KMS-11 (cell line): Measurements from ENCODE around the gene VGLL1.

Experiments used
- H2AFZ ChIP-seq: fragments of 200-600 bp; sonication (generic); 2 replicates; pipeline ENCODE4 v1.6.1; 2016; ENCODE audit warnings: antibody characterized with exemption, mixed run types, low read depth
- H3K27ac ChIP-seq: fragments of 200-600 bp; sonication (generic); 2 replicates; pipeline ENCODE4 v1.6.1; 2016; ENCODE audit warnings: mild to moderate bottlenecking, mixed run types
- H3K27me3 ChIP-seq: fragments of 200-600 bp; sonication (generic); 2 replicates; pipeline ENCODE4 v1.6.1; 2017; ENCODE audit warnings: mild to moderate bottlenecking, low read depth, mixed run types, moderate library complexity; ENCODE audit not compliant: insufficient read depth
- H3K36me3 ChIP-seq: fragments of 200-600 bp; sonication (generic); 2 replicates; pipeline ENCODE4 v1.6.1; 2017; ENCODE audit warnings: mild to moderate bottlenecking, mixed run types; ENCODE audit not compliant: insufficient read depth
- H3K4me1 ChIP-seq: fragments of 200-600 bp; sonication (generic); 2 replicates; pipeline ENCODE4 v1.6.1; 2016; ENCODE audit warnings: mild to moderate bottlenecking, low read depth, mixed run types; ENCODE audit not compliant: poor library complexity, severe bottlenecking
- H3K4me2 ChIP-seq: fragments of 200-600 bp; sonication (generic); 2 replicates; pipeline ENCODE4 v1.7.0; 2016; ENCODE audit warnings: mild to moderate bottlenecking, mixed run types
- H3K4me3 ChIP-seq: fragments of 200-600 bp; sonication (generic); IDR thresholded peaks from 2 replicates; pipeline ENCODE4 v1.6.1; 2017; ENCODE audit warnings: low read depth, low read length, mixed read lengths; ENCODE audit not compliant: insufficient read depth
- H3K79me2 ChIP-seq: fragments of 200-600 bp; sonication (generic); 2 replicates; pipeline ENCODE4 v1.6.1; 2016; ENCODE audit warnings: low read depth, mixed run types; ENCODE audit not compliant: insufficient read depth
- H3K9ac ChIP-seq: fragments of 200-600 bp; sonication (generic); 2 replicates; pipeline ENCODE4 v1.6.1; 2016; ENCODE audit warnings: mild to moderate bottlenecking, mixed run types
- H4K20me1 ChIP-seq: fragments of 200-600 bp; sonication (generic); 2 replicates; pipeline ENCODE4 v1.6.1; 2016; ENCODE audit warnings: mild to moderate bottlenecking, mixed run types; ENCODE audit not compliant: insufficient read depth
- TF ChIP-seq, protein P1 (sequence below): fragments of 200-600 bp; sonication (generic); conservative IDR thresholded peaks from 2 replicates; pipeline ENCODE4 v1.6.1; 2017; ENCODE audit warnings: low read depth, mild to moderate bottlenecking, antibody characterized with exemption, low read length, moderate library complexity, mixed read lengths

The VGLL1 gene

DNA sequence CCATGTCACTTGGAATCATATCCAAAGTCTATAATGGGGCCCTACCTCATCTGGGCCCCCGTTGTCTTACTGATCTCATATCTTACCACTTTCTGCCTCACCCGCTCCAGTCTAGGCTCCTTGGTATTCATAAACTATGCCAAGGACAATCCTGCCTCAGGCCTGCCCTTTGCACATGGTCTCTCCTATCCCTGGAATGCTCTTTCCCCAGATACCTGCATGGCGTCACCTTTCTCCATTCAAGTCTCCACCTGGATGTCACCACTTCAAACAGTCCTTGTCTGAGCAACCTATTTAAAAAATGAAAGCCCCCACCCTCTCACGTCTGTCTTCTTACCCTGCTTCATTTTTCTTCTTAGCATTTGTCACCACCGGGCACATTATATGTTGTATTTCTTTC, 8.2 kb downstream of the VGLL1 start:
- Histone ChIP-seq H3K9ac (no peak overlapping the region), H2AFZ (no peak overlapping the region), H3K36me3 (no peaks in the 10 kb centered on the region)

DNA sequence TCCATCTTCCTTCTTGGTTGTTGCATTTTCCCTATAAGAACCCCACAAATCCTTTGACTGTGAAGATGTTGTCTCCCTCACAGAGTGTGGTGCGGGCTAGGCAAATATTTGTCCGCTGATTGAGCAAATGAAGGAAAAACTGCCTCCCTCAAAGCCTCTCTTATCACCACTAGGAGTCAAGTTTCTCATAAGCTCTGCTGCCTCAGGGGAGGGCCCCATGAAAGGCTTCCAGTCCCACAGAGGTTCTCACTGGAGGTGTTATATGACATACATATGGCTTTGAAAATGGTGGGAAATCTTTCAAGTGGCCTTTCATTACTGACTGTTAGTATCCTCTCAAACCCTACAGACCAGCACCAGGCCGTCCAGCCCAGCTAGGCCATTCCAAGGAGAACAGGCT, 9.3 kb downstream of the VGLL1 start:
- H3K9ac ChIP-seq, result no peak overlapping the region
- no peaks in the 10 kb centered on the region for H3K79me2 ChIP-seq
- no peaks in the 10 kb centered on the region for H3K27me3 ChIP-seq
- no peak overlapping the region for H2AFZ ChIP-seq
- no peaks in the 10 kb centered on the region for H3K4me1 ChIP-seq
- H3K36me3 ChIP-seq, result no peaks in the 10 kb centered on the region
- H3K4me3 ChIP-seq, result no peak overlapping the region
- H3K27ac ChIP-seq, result no peak overlapping the region
- no peaks in the 10 kb centered on the region for H4K20me1 ChIP-seq
- TF ChIP-seq, protein P1, sequence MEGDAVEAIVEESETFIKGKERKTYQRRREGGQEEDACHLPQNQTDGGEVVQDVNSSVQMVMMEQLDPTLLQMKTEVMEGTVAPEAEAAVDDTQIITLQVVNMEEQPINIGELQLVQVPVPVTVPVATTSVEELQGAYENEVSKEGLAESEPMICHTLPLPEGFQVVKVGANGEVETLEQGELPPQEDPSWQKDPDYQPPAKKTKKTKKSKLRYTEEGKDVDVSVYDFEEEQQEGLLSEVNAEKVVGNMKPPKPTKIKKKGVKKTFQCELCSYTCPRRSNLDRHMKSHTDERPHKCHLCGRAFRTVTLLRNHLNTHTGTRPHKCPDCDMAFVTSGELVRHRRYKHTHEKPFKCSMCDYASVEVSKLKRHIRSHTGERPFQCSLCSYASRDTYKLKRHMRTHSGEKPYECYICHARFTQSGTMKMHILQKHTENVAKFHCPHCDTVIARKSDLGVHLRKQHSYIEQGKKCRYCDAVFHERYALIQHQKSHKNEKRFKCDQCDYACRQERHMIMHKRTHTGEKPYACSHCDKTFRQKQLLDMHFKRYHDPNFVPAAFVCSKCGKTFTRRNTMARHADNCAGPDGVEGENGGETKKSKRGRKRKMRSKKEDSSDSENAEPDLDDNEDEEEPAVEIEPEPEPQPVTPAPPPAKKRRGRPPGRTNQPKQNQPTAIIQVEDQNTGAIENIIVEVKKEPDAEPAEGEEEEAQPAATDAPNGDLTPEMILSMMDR, result no peak
- no peak overlapping the region for H3K4me2 ChIP-seq

More for the DNA sequence above, 8.2 kb downstream of the VGLL1 start:
- Histone ChIP-seq H3K4me1 (no peaks in the 10 kb centered on the region), H3K4me2 (no peak overlapping the region), H3K27ac (no peak overlapping the region), H3K4me3 (no peak overlapping the region), H3K79me2 (no peaks in the 10 kb centered on the region), H3K27me3 (no peaks in the 10 kb centered on the region), H4K20me1 (no peaks in the 10 kb centered on the region)
- TF ChIP-seq, protein P1, result no peak

DNA sequence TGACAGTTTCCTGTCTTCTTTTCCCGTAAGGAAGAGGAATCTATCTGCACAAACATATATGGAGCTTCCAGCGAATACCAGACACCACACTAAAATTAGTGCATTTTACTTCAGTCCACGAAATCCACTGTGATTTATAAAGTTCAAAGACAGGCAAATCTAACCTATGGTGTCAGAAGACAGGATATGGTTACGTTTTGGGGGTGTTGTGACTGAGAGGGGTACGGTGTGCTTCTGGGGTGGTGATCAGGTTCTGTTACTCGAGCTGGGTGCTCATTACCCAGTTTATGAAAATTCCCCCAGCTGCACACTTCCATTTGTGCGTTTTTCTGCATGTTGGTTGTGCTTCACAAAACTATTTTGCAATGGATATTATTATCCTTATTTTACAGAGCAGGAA, 10.3 kb downstream of the VGLL1 start:
- Histone ChIP-seq H3K4me2 (no peak overlapping the region), H3K4me1 (no peaks in the 10 kb centered on the region), H3K4me3 (no peak overlapping the region), H3K27me3 (no peaks in the 10 kb centered on the region), H3K9ac (no peak overlapping the region), H3K79me2 (no peaks in the 10 kb centered on the region), H4K20me1 (no peaks in the 10 kb centered on the region), H3K36me3 (no peaks in the 10 kb centered on the region), H3K27ac (no peak overlapping the region), H2AFZ (no peak overlapping the region)
- TF ChIP-seq, protein P1, result no peak

GRCh38 chrX:136546371-136546781, 14.4 kb downstream of the VGLL1 start:
- H2AFZ ChIP-seq, result no peak overlapping the region

More at GRCh38 chrX:136546371-136546781, 14.4 kb downstream of the VGLL1 start:
- Histone ChIP-seq H3K4me2 (no peak overlapping the region), H3K27ac (no peak overlapping the region), H3K4me3 (no peak overlapping the region), H3K79me2 (no peaks in the 10 kb centered on the region), H3K4me1 (no peaks in the 10 kb centered on the region), H4K20me1 (no peaks in the 10 kb centered on the region), H3K36me3 (no peaks in the 10 kb centered on the region), H3K9ac (no peak overlapping the region), H3K27me3 (no peaks in the 10 kb centered on the region)
- TF ChIP-seq, protein P1, result no peak
